GM12864 (cell line): Measurements from ENCODE around the gene UGDH.

Experiments used
- DNase-seq: peaks from one replicate; pipeline ENCODE4 v3.0.0-alpha.2; 2011; ENCODE audit warnings: low read depth
- H3K4me3 ChIP-seq: 2 replicates; pipeline ENCODE4 v1.5.1; 2011; ENCODE audit warnings: mild to moderate bottlenecking, low read depth, low read length, control low read depth
- TF ChIP-seq, protein P1 (sequence below): IDR thresholded peaks from 2 replicates; pipeline ENCODE4 v1.5.1; 2011; ENCODE audit warnings: low read depth, mild to moderate bottlenecking, moderate library complexity, low read length, control low read depth, inconsistent platforms; ENCODE audit errors: missing control alignments

UGDH gene

GRCh38 chr4:39452860-39453587 lies 74.2 kb downstream of the UGDH start:
- no peak for DNase-seq
- TF ChIP-seq, protein P1, sequence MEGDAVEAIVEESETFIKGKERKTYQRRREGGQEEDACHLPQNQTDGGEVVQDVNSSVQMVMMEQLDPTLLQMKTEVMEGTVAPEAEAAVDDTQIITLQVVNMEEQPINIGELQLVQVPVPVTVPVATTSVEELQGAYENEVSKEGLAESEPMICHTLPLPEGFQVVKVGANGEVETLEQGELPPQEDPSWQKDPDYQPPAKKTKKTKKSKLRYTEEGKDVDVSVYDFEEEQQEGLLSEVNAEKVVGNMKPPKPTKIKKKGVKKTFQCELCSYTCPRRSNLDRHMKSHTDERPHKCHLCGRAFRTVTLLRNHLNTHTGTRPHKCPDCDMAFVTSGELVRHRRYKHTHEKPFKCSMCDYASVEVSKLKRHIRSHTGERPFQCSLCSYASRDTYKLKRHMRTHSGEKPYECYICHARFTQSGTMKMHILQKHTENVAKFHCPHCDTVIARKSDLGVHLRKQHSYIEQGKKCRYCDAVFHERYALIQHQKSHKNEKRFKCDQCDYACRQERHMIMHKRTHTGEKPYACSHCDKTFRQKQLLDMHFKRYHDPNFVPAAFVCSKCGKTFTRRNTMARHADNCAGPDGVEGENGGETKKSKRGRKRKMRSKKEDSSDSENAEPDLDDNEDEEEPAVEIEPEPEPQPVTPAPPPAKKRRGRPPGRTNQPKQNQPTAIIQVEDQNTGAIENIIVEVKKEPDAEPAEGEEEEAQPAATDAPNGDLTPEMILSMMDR, result no peak
- no peak overlapping the region for H3K4me3 ChIP-seq

DNA sequence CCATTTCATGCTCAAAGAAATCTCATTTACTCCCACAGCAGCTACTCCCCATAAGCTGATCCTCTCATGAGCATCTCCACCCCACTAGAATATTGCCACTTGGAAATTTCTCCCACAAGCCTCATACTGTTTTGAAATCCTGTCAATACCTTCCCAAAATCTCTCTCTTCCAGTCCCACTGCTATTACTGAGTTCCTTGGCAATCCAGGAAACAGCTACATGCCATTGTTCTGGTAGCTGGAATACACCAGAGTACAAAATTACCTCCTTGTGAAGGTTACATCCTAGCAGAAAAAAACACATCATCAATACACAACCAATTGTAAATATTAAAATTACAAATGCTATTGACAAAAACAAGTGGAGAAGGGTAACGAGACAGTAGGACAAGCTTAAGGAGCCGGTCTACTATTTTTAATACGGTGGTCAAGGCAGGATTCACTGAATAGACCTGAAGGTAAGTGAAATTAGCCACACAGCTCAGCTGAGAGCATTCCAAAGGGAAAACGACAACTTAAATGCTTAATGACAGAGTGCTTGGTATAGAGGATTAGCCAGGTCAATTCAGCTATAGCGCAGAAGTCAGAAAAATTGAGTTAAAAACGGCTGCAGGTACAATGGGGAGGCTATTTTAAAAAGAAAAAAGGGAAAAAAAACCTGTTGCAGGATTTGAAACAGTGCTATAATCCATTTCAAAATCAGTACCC lies 74.9 kb downstream of the UGDH start:
- no peak overlapping the region for H3K4me3 ChIP-seq
- no peak for DNase-seq
- TF ChIP-seq, protein P1, result no peak

- TF ChIP-seq, protein P1, result no peak
Measured at GRCh38 chr4:39451423-39452023, 75.7 kb downstream of the UGDH start.

DNA sequence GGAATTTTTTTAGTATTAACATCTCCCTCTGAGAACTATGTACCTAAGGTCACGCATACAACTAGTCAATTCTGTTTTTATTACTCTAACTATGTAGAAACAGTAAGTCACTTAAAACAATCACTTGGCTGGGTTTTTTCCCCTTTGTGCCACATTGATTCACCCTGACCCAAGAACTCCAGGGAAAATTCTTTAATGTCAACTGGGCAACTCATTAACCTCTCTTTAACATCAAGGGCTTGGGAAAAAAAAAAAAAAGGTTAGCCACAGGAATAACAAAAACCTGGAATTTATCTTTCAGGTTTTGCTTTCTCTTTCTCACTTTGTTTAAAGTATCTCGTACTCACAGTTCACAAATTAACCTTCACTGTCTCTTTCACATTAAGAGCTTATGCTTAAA lies 76.6 kb downstream of the UGDH start:
- no peak overlapping the region for H3K4me3 ChIP-seq
- TF ChIP-seq, protein P1, result no peak
- no peak for DNase-seq

More at GRCh38 chr4:39451423-39452023, 75.7 kb downstream of the UGDH start:
- H3K4me3 ChIP-seq, result no peak overlapping the region
- DNase-seq, result no peak
